ENCODE measurements around the gene PLCB1. TPM values are rescaled to one million over a fixed set of nuclear protein-coding genes. Genes with fewer than 3 reads are reported as not detected.
"Not testable (repeated sequence)": the region's sequence is repeated elsewhere in the genome, so short reads cannot be mapped to it uniquely, and the experiment has no call there.

Gene PLCB1
- polyA plus RNA-seq, 1 experiment = 16.4 TPM

- ChIA-PET POLR2A (no interaction called here), CTCF (no interaction called here)
- no peak for TF ChIP-seq CTCF (IDR thresholded peaks at IDR 0.05; ENCODE audit: low read depth, low read length)
- Histone ChIP-seq H3K4me3 (ENCODE audit: low read depth, low read length) (no peak overlapping the region), H3K27me3 (ENCODE audit: control insufficient read depth, insufficient read depth, low read length) (no peaks in the 10 kb centered on the region), H3K9me3 (ENCODE audit: control insufficient read depth, insufficient read depth, low read length) (no peaks in the 10 kb centered on the region), H3K27ac (ENCODE audit: low read depth, low read length) (no peak overlapping the region)
- DNase-seq (ENCODE audit: low read depth, low spot score) = no peak
These were observed 455.2 kb downstream of the PLCB1 start for GRCh38 chr20:8587251-8587650.

- POLR2A ChIA-PET = no interaction called here
- no peaks in the 10 kb centered on the region for H3K27me3 ChIP-seq (ENCODE audit: control insufficient read depth, insufficient read depth, low read length)
- DNase-seq (ENCODE audit: low read depth, low spot score) = no peak
- CTCF ChIA-PET = interaction anchor here (0.6 kb wide), 1 partner anchor 294 kb away, joined by 3 read pairs; no protein-coding TSS in a partner anchor
- no peak overlapping the region for H3K4me3 ChIP-seq (ENCODE audit: low read depth, low read length)
- TF ChIP-seq CTCF (IDR thresholded peaks at IDR 0.05; ENCODE audit: low read depth, low read length) = no peak
- no peak overlapping the region for H3K27ac ChIP-seq (ENCODE audit: low read depth, low read length)
- no peaks in the 10 kb centered on the region for H3K9me3 ChIP-seq (ENCODE audit: control insufficient read depth, insufficient read depth, low read length)
These were observed 455.7 kb downstream of the PLCB1 start for GRCh38 chr20:8587810-8588209.

- H3K27me3 ChIP-seq (ENCODE audit: control insufficient read depth, insufficient read depth, low read length) = no peaks in the 10 kb centered on the region
- no peak for TF ChIP-seq CTCF (IDR thresholded peaks at IDR 0.05; ENCODE audit: low read depth, low read length)
- ChIA-PET POLR2A (no interaction called here), CTCF (interaction anchor here (1.7 kb wide), 1 partner anchor 132 kb away, joined by 4 read pairs; no protein-coding TSS in a partner anchor)
- no peak overlapping the region for H3K4me3 ChIP-seq (ENCODE audit: low read depth, low read length)
- H3K27ac ChIP-seq (ENCODE audit: low read depth, low read length) = no peak overlapping the region
- no peak for DNase-seq (ENCODE audit: low read depth, low spot score)
- no peaks in the 10 kb centered on the region for H3K9me3 ChIP-seq (ENCODE audit: control insufficient read depth, insufficient read depth, low read length)
These were observed 457.9 kb downstream of the PLCB1 start for GRCh38 chr20:8589956-8590355.

GRCh38 chr20:8600910-8601541, 469.0 kb downstream of the PLCB1 start:
- H3K27me3 ChIP-seq (ENCODE audit: control insufficient read depth, insufficient read depth, low read length); DNase-seq (ENCODE audit: low read depth, low spot score); H3K4me3 ChIP-seq (ENCODE audit: low read depth, low read length); POLR2A ChIA-PET; H3K27ac ChIP-seq (ENCODE audit: low read depth, low read length); CTCF ChIA-PET; H3K9me3 ChIP-seq (ENCODE audit: control insufficient read depth, insufficient read depth, low read length): not testable (repeated sequence)

GRCh38 chr20:8601542-8601912, 469.5 kb downstream of the PLCB1 start:
- CTCF ChIA-PET = interaction anchor here (0.9 kb wide), 1 partner anchor 66 kb away, joined by 3 read pairs; no protein-coding TSS in a partner anchor
- H3K27me3 ChIP-seq (ENCODE audit: control insufficient read depth, insufficient read depth, low read length) = no peaks in the 10 kb centered on the region
- H3K27ac ChIP-seq (ENCODE audit: low read depth, low read length) = no peak overlapping the region
- H3K9me3 ChIP-seq (ENCODE audit: control insufficient read depth, insufficient read depth, low read length) = no peaks in the 10 kb centered on the region
- no peak overlapping the region for H3K4me3 ChIP-seq (ENCODE audit: low read depth, low read length)
- TF ChIP-seq CTCF (IDR thresholded peaks at IDR 0.05; ENCODE audit: low read depth, low read length) = no peak
- POLR2A ChIA-PET = no interaction called here
- no peak for DNase-seq (ENCODE audit: low read depth, low spot score)

All from AG04450 (cell line).